SK-N-SH (cell line): ENCODE results near the gene TDP1. TPM values are rescaled to one million over a fixed set of nuclear protein-coding genes. Genes with fewer than 3 reads are reported as not detected.

ENCODE experiments used
- CTCF ChIA-PET: fragments of 300-600, 350-600 bp; formaldehyde crosslinking; extraction: SDS; loops from one replicate; lab custom pipeline; 2021; lab: Yijun Ruan, JAX
- POLR2A ChIA-PET: fragments of 350-600 bp; sonication (Branson Sonifier 250); formaldehyde crosslinking; extraction: SDS; loops from one replicate; lab custom pipeline; 2020; ENCODE audit warnings: antibody characterized with exemption, inconsistent platforms; lab: Yijun Ruan, JAX
- DNase-seq: peaks from one replicate; pipeline ENCODE4 v3.0.0; 2012
- H2AFZ ChIP-seq: fragments of 200-600 bp; sonication (generic); 2 replicates; pipeline ENCODE4 v1.8.1; 2016; ENCODE audit warnings: antibody characterized with exemption, mild to moderate bottlenecking, low read depth
- H3F3A ChIP-seq: fragments of 200-600 bp; sonication (generic); replicated peaks from 2 replicates; pipeline ENCODE3; 2016; ENCODE audit warnings: antibody characterized with exemption, mild to moderate bottlenecking; ENCODE audit not compliant: insufficient read depth
- H3K27ac ChIP-seq, 2 experiments: fragments of 200-500 bp in 1 of 2; fragments of 200-600 bp in 1 of 2; sonication (Bioruptor generic) in 1 of 2; sonication (generic), shearing (Covaris generic) in 1 of 2; 2 replicates each; pipeline versions ENCODE4 v1.5.1 to v1.6.1; 2014 to 2016; ENCODE audit warnings: low read depth in 2 of 2, inconsistent platforms in 1 of 2, low read length in 1 of 2, mild to moderate bottlenecking in 1 of 2, mixed read lengths in 1 of 2
- H3K27me3 ChIP-seq: fragments of 200-600 bp; sonication (generic), shearing (Covaris generic); 2 replicates; pipeline ENCODE4 v1.6.1; 2016; ENCODE audit warnings: mixed run types; ENCODE audit not compliant: insufficient read depth
- H3K36me3 ChIP-seq, 2 experiments: fragments of 200-500 bp in 1 of 2; fragments of 200-600 bp in 1 of 2; sonication (Bioruptor generic) in 1 of 2; sonication (generic) in 1 of 2; replicated peaks in 1 of 2; 2 replicates each; pipeline versions ENCODE3 to v1.5.1; 2014 to 2016; ENCODE audit warnings: low read length in 1 of 2, mild to moderate bottlenecking in 1 of 2; ENCODE audit not compliant: insufficient read depth in 2 of 2, control insufficient read depth in 1 of 2
- H3K4me1 ChIP-seq, 2 experiments: fragments of 200-500 bp in 1 of 2; fragments of 200-600 bp in 1 of 2; sonication (Bioruptor generic) in 1 of 2; sonication (generic), shearing (Covaris generic) in 1 of 2; 2 replicates each; pipeline versions ENCODE4 v1.5.1 to v1.6.1; 2014 to 2016; ENCODE audit warnings: low read depth in 1 of 2, low read length in 1 of 2, mixed run types in 1 of 2; ENCODE audit not compliant: insufficient read depth in 2 of 2, control insufficient read depth in 1 of 2
- H3K4me2 ChIP-seq: fragments of 200-600 bp; sonication (generic), shearing (Covaris generic); 2 replicates; pipeline ENCODE4 v1.6.1; 2017; ENCODE audit warnings: mixed run types
- H3K4me3 ChIP-seq, 2 experiments: fragments of 200-500 bp in 1 of 2; fragments of 200-600 bp in 1 of 2; sonication (Bioruptor generic) in 1 of 2; sonication (generic), shearing (Covaris generic) in 1 of 2; 2 replicates each; pipeline versions ENCODE4 v1.5.1 to v1.8.1; 2014 to 2016; ENCODE audit warnings: low read depth in 2 of 2, inconsistent platforms in 1 of 2, low read length in 1 of 2, mild to moderate bottlenecking in 1 of 2, mixed read lengths in 1 of 2, moderate library complexity in 1 of 2
- H3K79me2 ChIP-seq: fragments of 200-600 bp; sonication (generic); 2 replicates; pipeline ENCODE4 v1.8.1; 2017; ENCODE audit warnings: mild to moderate bottlenecking; ENCODE audit not compliant: insufficient read depth
- H3K9ac ChIP-seq: fragments of 200-600 bp; sonication (generic); 2 replicates; pipeline ENCODE4 v1.6.1; 2017; ENCODE audit warnings: mixed run types
- H3K9me2 ChIP-seq: fragments of 200-600 bp; sonication (generic); 2 replicates; pipeline ENCODE4 v1.6.1; 2017; ENCODE audit warnings: mixed run types
- H3K9me3 ChIP-seq: fragments of 200-600 bp; sonication (generic); 2 replicates; pipeline ENCODE4 v1.6.1; 2017; ENCODE audit warnings: mixed run types, mild to moderate bottlenecking, moderate library complexity
- H4K20me1 ChIP-seq: fragments of 200-600 bp; sonication (generic); 2 replicates; pipeline ENCODE4 v1.6.1; 2017; ENCODE audit warnings: mild to moderate bottlenecking, mixed run types; ENCODE audit not compliant: insufficient read depth
- EP300 ChIP-seq, 2 experiments: IDR thresholded peaks; 2 replicates each; pipeline versions ENCODE4 v1.4.0 to v1.6.1; 2012; ENCODE audit warnings: borderline replicate concordance in 1 of 2, low read depth in 1 of 2, low read length in 1 of 2
- FOSL2 ChIP-seq: IDR thresholded peaks from 2 replicates; pipeline ENCODE4 v1.4.0; 2012; ENCODE audit warnings: low read depth, mild to moderate bottlenecking, moderate library complexity, borderline replicate concordance
- FOXM1 ChIP-seq: IDR thresholded peaks from 2 replicates; pipeline ENCODE4 v1.4.0; 2012; ENCODE audit warnings: low read depth, mild to moderate bottlenecking
- GATA2 ChIP-seq: sonication (generic); formaldehyde crosslinking; IDR thresholded peaks from 2 replicates; pipeline ENCODE4 v1.5.0; 2020; ENCODE audit warnings: mild to moderate bottlenecking, missing genetic modification reagents
- MEF2A ChIP-seq: IDR thresholded peaks from 2 replicates; pipeline ENCODE4 v1.4.0; 2012; ENCODE audit warnings: low read depth, borderline replicate concordance
- NRF1 ChIP-seq: IDR thresholded peaks from 2 replicates; pipeline ENCODE4 v1.6.1; 2012; ENCODE audit warnings: low read depth, mild to moderate bottlenecking, low read length
- POLR2AphosphoS5 ChIP-seq: IDR thresholded peaks from 2 replicates; pipeline ENCODE4 v1.6.1; 2012; ENCODE audit warnings: low read depth, low read length
- RAD21 ChIP-seq: IDR thresholded peaks from 2 replicates; pipeline ENCODE4 v1.6.1; 2012; ENCODE audit warnings: mild to moderate bottlenecking, low read length
- SIN3A ChIP-seq: IDR thresholded peaks from 2 replicates; pipeline ENCODE4 v1.6.1; 2012; ENCODE audit warnings: low read depth, mild to moderate bottlenecking, low read length, moderate library complexity, borderline replicate concordance
- SMC3 ChIP-seq: IDR thresholded peaks from 2 replicates; pipeline ENCODE4 v1.6.1; 2012; ENCODE audit warnings: low read depth, low read length, improper control_type of control experiment
- WGBS: methylation state at CpG from one replicate; pipeline ENCODE4 v1.1.6; 2017; ENCODE audit warnings: low lambda C conversion rate; 5-methylcytosine and 5-hydroxymethylcytosine counted together
- polyA plus RNA-seq, 3 experiments: library from polyadenylated mRNA; depleted of rRNA; stranded (reverse); fragments of >200 nt; gene quantifications; 2 replicates each; pipeline ENCODE4 v1.2.3, GENCODE V29; 2012
- TF ChIP-seq, protein P1 (sequence below): IDR thresholded peaks from 2 replicates; pipeline ENCODE4 v1.4.0; 2012; ENCODE audit warnings: low read depth, borderline replicate concordance
- TF ChIP-seq, protein P2 (sequence below): IDR thresholded peaks from 2 replicates; pipeline ENCODE4 v1.4.0; 2012; ENCODE audit warnings: low read depth, borderline replicate concordance
- TF ChIP-seq, protein P3 (sequence below): IDR thresholded peaks from 2 replicates; pipeline ENCODE4 v1.6.1; 2012; ENCODE audit warnings: mild to moderate bottlenecking, low read depth, low read length, moderate library complexity

TDP1 gene
- polyA plus RNA-seq, 1 of the 3 experiments (the other 2 are of a cell fraction) = 14.5 TPM

DNA sequence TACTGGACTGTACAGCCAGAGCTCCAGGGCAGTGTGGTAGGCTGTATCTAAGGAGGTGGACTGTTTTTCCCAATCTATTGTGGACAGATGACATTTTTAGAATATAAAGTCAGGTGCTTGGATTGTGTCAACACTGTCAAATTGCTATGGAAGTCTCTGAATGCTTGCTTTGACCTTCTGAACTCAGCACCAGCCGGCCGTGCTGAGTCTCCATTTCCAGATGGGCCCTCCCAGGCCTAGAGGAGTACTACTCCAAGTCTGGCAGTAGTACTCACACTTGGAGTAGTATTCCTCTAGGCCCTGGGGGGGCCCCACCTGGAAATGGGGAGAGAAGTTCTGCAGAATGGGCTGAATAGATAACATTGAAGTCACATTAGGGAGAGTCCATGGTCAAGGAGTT lies 89.9 kb downstream of the TDP1 start:
- Histone ChIP-seq H4K20me1 (no peaks in the 10 kb centered on the region), H3F3A (no peaks in the 10 kb centered on the region), H3K9ac (no peak overlapping the region), H3K4me3 (no peak overlapping the region), H3K4me2 (no peak overlapping the region), H3K36me3 (peaks cover 9 to 21% of the 10 kb centered on the region in 2 experiments), H3K4me1 (no peaks in the 10 kb centered on the region; a peak in 1 of 4 replicates), H3K79me2 (no peaks in the 10 kb centered on the region), H3K9me2 (no peaks in the 10 kb centered on the region), H3K27me3 (no peaks in the 10 kb centered on the region), H3K9me3 (no peaks in the 10 kb centered on the region), H2AFZ (no peak overlapping the region), H3K27ac (no peak overlapping the region)
- TF ChIP-seq FOXM1 (no peak), RAD21 (no peak), SMC3 (no peak), GATA2 (CRISPR knock-in tag) (no peak), POLR2AphosphoS5 (no peak), FOSL2 (no peak), SIN3A (no peak), MEF2A (no peak)
- TF ChIP-seq, protein P1, sequence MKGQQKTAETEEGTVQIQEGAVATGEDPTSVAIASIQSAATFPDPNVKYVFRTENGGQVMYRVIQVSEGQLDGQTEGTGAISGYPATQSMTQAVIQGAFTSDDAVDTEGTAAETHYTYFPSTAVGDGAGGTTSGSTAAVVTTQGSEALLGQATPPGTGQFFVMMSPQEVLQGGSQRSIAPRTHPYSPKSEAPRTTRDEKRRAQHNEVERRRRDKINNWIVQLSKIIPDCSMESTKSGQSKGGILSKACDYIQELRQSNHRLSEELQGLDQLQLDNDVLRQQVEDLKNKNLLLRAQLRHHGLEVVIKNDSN = no peak
- TF ChIP-seq, protein P2, sequence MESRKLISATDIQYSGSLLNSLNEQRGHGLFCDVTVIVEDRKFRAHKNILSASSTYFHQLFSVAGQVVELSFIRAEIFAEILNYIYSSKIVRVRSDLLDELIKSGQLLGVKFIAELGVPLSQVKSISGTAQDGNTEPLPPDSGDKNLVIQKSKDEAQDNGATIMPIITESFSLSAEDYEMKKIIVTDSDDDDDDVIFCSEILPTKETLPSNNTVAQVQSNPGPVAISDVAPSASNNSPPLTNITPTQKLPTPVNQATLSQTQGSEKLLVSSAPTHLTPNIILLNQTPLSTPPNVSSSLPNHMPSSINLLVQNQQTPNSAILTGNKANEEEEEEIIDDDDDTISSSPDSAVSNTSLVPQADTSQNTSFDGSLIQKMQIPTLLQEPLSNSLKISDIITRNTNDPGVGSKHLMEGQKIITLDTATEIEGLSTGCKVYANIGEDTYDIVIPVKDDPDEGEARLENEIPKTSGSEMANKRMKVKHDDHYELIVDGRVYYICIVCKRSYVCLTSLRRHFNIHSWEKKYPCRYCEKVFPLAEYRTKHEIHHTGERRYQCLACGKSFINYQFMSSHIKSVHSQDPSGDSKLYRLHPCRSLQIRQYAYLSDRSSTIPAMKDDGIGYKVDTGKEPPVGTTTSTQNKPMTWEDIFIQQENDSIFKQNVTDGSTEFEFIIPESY = no peak
- TF ChIP-seq, protein P3, sequence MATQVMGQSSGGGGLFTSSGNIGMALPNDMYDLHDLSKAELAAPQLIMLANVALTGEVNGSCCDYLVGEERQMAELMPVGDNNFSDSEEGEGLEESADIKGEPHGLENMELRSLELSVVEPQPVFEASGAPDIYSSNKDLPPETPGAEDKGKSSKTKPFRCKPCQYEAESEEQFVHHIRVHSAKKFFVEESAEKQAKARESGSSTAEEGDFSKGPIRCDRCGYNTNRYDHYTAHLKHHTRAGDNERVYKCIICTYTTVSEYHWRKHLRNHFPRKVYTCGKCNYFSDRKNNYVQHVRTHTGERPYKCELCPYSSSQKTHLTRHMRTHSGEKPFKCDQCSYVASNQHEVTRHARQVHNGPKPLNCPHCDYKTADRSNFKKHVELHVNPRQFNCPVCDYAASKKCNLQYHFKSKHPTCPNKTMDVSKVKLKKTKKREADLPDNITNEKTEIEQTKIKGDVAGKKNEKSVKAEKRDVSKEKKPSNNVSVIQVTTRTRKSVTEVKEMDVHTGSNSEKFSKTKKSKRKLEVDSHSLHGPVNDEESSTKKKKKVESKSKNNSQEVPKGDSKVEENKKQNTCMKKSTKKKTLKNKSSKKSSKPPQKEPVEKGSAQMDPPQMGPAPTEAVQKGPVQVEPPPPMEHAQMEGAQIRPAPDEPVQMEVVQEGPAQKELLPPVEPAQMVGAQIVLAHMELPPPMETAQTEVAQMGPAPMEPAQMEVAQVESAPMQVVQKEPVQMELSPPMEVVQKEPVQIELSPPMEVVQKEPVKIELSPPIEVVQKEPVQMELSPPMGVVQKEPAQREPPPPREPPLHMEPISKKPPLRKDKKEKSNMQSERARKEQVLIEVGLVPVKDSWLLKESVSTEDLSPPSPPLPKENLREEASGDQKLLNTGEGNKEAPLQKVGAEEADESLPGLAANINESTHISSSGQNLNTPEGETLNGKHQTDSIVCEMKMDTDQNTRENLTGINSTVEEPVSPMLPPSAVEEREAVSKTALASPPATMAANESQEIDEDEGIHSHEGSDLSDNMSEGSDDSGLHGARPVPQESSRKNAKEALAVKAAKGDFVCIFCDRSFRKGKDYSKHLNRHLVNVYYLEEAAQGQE = no peak
- no peak for DNase-seq
- ChIA-PET POLR2A (no interaction called here), CTCF (interaction anchor here (1.8 kb wide), 1 partner anchor 72 kb away, joined by 4 read pairs; no protein-coding TSS in a partner anchor)
- no CpG with 5 or more reads among the region's 2 CpGs for WGBS

DNA sequence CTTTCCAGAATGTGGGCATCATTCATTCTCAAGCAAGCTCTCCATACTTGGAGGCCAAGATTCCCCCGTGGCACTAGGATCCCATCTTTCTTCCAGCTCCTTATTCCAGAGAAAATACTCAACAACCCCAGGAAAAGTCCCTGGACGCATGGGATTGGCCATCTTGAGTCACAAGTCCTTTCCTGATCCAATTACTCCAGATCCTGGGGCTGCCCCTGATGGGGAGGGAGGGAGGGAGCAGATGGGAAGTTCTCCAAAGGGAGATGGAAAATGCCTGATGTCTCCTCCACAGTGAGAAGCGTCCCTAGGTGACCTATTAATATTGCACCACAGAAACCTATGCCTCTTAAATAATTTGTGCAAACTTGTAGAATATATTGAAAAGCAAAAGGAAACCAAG lies 93.7 kb downstream of the TDP1 start:
- H2AFZ ChIP-seq = no peak overlapping the region
- no peak overlapping the region for H3K4me3 ChIP-seq
- H3K4me2 ChIP-seq = no peak overlapping the region
- no peaks in the 10 kb centered on the region for H3K27me3 ChIP-seq
- H3K4me1 ChIP-seq = no peaks in the 10 kb centered on the region; a peak in 1 of 4 replicates
- DNase-seq = no peak
- no peaks in the 10 kb centered on the region for H4K20me1 ChIP-seq
- H3K27ac ChIP-seq = no peak overlapping the region
- ChIA-PET POLR2A (no interaction called here), CTCF (interaction anchor here (1.2 kb wide), 1 partner anchor 76 kb away, joined by 3 read pairs; no protein-coding TSS in a partner anchor)
- no peaks in the 10 kb centered on the region for H3K79me2 ChIP-seq
- WGBS = 59% methylated on average over 3 of the region's 3 CpGs
- H3K9ac ChIP-seq = no peak overlapping the region
- no peaks in the 10 kb centered on the region for H3K9me2 ChIP-seq
- H3K36me3 ChIP-seq = peaks cover 0 to 3% of the 10 kb centered on the region in 2 experiments
- TF ChIP-seq SMC3 = no peak
- TF ChIP-seq NRF1 = no peak
- no peak for TF ChIP-seq EP300 (IDR thresholded peaks at IDR 0.05; ENCODE audit: borderline replicate concordance in 1 of 2, low read depth in 1 of 2, low read length in 1 of 2)
- no peaks in the 10 kb centered on the region for H3K9me3 ChIP-seq
- H3F3A ChIP-seq = no peaks in the 10 kb centered on the region
